ENCODE data around the gene KRT39.

Gene KRT39

GRCh38 chr17:40980117-40980516 is 13.4 kb upstream of the KRT39 start:
- no peak for DNase-seq

GRCh38 chr17:40978575-40979151 is 11.9 kb upstream of the KRT39 start:
- DNase-seq = no peak

GRCh38 chr17:40975516-40975915 is 8.8 kb upstream of the KRT39 start:
- no peak for DNase-seq

GRCh38 chr17:40974366-40974765 is 7.6 kb upstream of the KRT39 start:
- DNase-seq = no peak

GRCh38 chr17:40967582-40967981 is 834 bp upstream of the KRT39 start:
- DNase-seq = no peak

GRCh38 chr17:40963838-40964237 is 2.9 kb downstream of the KRT39 start:
- peak in 1 of 2 donors; percentile 23 for DNase-seq

- no peak for DNase-seq
Observed at GRCh38 chr17:40962059-40962561, 4.6 kb downstream of the KRT39 start.

- DNase-seq = no peak
Observed at GRCh38 chr17:40961591-40961990, 5.2 kb downstream of the KRT39 start.

GRCh38 chr17:40960144-40960543 is 6.6 kb downstream of the KRT39 start:
- DNase-seq = no peak

- no peak for DNase-seq
Observed at GRCh38 chr17:40958086-40958953, 8.4 kb downstream of the KRT39 start.

GRCh38 chr17:40956401-40957254 is 10.1 kb downstream of the KRT39 start:
- DNase-seq = peak; percentile 40 to 62

- peak; percentile 78 to 89 for DNase-seq
Observed at GRCh38 chr17:40953881-40954280, 12.9 kb downstream of the KRT39 start.

- peak; percentile 84 to 91 for DNase-seq
Observed at GRCh38 chr17:40952661-40953060, 14.1 kb downstream of the KRT39 start.

- DNase-seq = no peak
Observed at GRCh38 chr17:40952154-40952553, 14.6 kb downstream of the KRT39 start.

GRCh38 chr17:40951011-40951622 is 15.6 kb downstream of the KRT39 start:
- no peak for DNase-seq

GRCh38 chr17:40950176-40950575 is 16.6 kb downstream of the KRT39 start:
- no peak for DNase-seq

GRCh38 chr17:40949418-40949817 is 17.3 kb downstream of the KRT39 start:
- no peak for DNase-seq

GRCh38 chr17:40947929-40948328 is 18.8 kb downstream of the KRT39 start:
- no peak for DNase-seq

- no peak for DNase-seq
Observed at GRCh38 chr17:40945414-40945813, 21.3 kb downstream of the KRT39 start.

GRCh38 chr17:40944531-40944930 is 22.2 kb downstream of the KRT39 start:
- DNase-seq = no peak

- no peak for DNase-seq
Observed at GRCh38 chr17:40942553-40942952, 24.2 kb downstream of the KRT39 start.

GRCh38 chr17:40940266-40940665 is 26.5 kb downstream of the KRT39 start:
- DNase-seq = no peak

GRCh38 chr17:40938981-40939380 is 27.8 kb downstream of the KRT39 start:
- no peak for DNase-seq
